Measurements from ENCODE around the gene CEACAM20.
"Not testable (repeated sequence)": the region's sequence is repeated elsewhere in the genome, so short reads cannot be mapped to it uniquely, and the experiment has no call there.

CEACAM20 gene

DNA sequence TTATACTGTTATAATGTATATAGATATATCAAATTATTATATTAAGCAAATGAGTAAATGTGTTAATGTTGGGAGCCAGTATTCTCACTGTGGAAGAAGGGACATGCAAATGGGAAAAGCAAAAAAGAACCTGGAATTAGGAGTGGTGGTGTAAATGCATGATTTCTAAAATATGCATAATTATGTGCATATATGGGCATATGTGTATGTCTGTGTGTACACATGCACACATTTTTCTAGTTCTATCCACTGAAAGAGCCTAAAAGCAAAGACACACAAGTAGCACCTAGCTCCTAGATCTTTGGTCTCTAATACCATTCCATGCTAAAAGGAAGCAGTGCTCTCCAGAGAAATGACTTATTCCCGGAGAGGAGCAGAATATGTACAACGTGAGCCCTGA lies 38.3 kb upstream of the CEACAM20 start:
- no peak overlapping the region for H3K4me3 ChIP-seq (ENCODE audit: low read length)
- H3K27me3 ChIP-seq (ENCODE audit: control insufficient read depth, insufficient read depth, low read length): peaks cover 18% of the 10 kb centered on the region
- no peaks in the 10 kb centered on the region for H3K4me1 ChIP-seq (ENCODE audit: control insufficient read depth, insufficient read depth, low read length)
- no peaks in the 10 kb centered on the region for H3K36me3 ChIP-seq (ENCODE audit: control insufficient read depth, insufficient read depth, low read length)
- no peaks in the 10 kb centered on the region for H3K9me3 ChIP-seq (ENCODE audit: control insufficient read depth, low read length)
- H3K9ac ChIP-seq (ENCODE audit: low read length): no peak overlapping the region

GRCh38 chr19:44566984-44567383 lies 37.5 kb upstream of the CEACAM20 start:
- H3K27me3 ChIP-seq (ENCODE audit: control insufficient read depth, insufficient read depth, low read length): peaks cover 18% of the 10 kb centered on the region
- no peaks in the 10 kb centered on the region for H3K9me3 ChIP-seq (ENCODE audit: control insufficient read depth, low read length)
- H3K36me3 ChIP-seq (ENCODE audit: control insufficient read depth, insufficient read depth, low read length): no peaks in the 10 kb centered on the region

GRCh38 chr19:44563086-44563655 lies 33.7 kb upstream of the CEACAM20 start:
- peaks cover 22% of the 10 kb centered on the region for H3K27me3 ChIP-seq (ENCODE audit: control insufficient read depth, insufficient read depth, low read length)
- H3K9ac ChIP-seq (ENCODE audit: low read length); H3K9me3 ChIP-seq (ENCODE audit: control insufficient read depth, low read length); H3K4me1 ChIP-seq (ENCODE audit: control insufficient read depth, insufficient read depth, low read length); H3K4me3 ChIP-seq (ENCODE audit: low read length); H3K36me3 ChIP-seq (ENCODE audit: control insufficient read depth, insufficient read depth, low read length): not testable (repeated sequence)

More at GRCh38 chr19:44566984-44567383, 37.5 kb upstream of the CEACAM20 start:
- Histone ChIP-seq H3K4me3 (ENCODE audit: low read length) (no peak overlapping the region), H3K4me1 (ENCODE audit: control insufficient read depth, insufficient read depth, low read length) (no peaks in the 10 kb centered on the region), H3K9ac (ENCODE audit: low read length) (no peak overlapping the region)

GRCh38 chr19:44557933-44558332 lies 28.5 kb upstream of the CEACAM20 start:
- H3K27me3 ChIP-seq (ENCODE audit: control insufficient read depth, insufficient read depth, low read length): peaks cover 19% of the 10 kb centered on the region
- H3K4me1 ChIP-seq (ENCODE audit: control insufficient read depth, insufficient read depth, low read length): peaks cover 9% of the 10 kb centered on the region
- H3K9me3 ChIP-seq (ENCODE audit: control insufficient read depth, low read length): no peaks in the 10 kb centered on the region
- H3K9ac ChIP-seq (ENCODE audit: low read length): no peak overlapping the region
- H3K4me3 ChIP-seq (ENCODE audit: low read length): no peak overlapping the region
- H3K36me3 ChIP-seq (ENCODE audit: control insufficient read depth, insufficient read depth, low read length): no peaks in the 10 kb centered on the region

- Histone ChIP-seq H3K27me3 (ENCODE audit: control insufficient read depth, insufficient read depth, low read length) (peaks cover 10% of the 10 kb centered on the region), H3K4me3 (ENCODE audit: low read length) (no peak overlapping the region), H3K4me1 (ENCODE audit: control insufficient read depth, insufficient read depth, low read length) (peaks cover 9% of the 10 kb centered on the region), H3K36me3 (ENCODE audit: control insufficient read depth, insufficient read depth, low read length) (no peaks in the 10 kb centered on the region), H3K9ac (ENCODE audit: low read length) (no peak overlapping the region), H3K9me3 (ENCODE audit: control insufficient read depth, low read length) (no peaks in the 10 kb centered on the region)
Observed at GRCh38 chr19:44554641-44555246, 25.3 kb upstream of the CEACAM20 start.

DNA sequence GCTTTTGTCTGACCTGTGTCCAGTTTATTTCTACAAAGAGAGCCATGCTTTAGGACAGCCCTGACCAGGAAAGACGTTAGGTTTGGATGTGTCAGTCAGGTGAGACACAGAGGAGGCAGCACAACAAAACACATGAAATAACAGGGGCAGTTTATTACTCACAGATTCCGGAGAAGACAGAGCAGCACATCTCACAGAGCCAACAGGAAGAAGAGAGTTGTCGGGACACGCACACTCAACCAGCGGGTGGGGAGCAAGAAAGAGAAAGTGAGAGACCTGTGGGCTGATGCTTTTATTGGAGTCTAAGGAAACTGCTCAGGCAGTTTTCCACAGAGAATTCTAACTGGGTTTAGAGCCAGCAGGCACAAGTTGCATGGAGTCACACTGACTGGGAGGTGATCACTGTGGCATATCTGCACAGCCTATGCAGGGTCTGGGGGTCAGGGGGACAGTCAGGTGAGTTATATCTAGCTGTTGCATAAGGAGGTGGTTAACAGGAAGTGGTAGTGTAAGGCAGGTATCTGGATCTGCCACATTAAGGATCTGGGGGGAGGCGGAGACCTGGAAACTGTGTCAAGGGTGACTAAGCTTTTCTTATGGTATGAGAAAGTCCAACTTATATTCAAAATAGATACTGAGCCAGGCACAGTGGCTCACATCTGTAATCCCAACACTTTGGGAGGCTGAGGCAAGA lies 24.1 kb upstream of the CEACAM20 start:
- Histone ChIP-seq H3K4me3 (ENCODE audit: low read length) (no peak overlapping the region), H3K4me1 (ENCODE audit: control insufficient read depth, insufficient read depth, low read length) (peaks cover 9% of the 10 kb centered on the region), H3K27me3 (ENCODE audit: control insufficient read depth, insufficient read depth, low read length) (peaks cover 15% of the 10 kb centered on the region), H3K36me3 (ENCODE audit: control insufficient read depth, insufficient read depth, low read length) (no peaks in the 10 kb centered on the region), H3K9ac (ENCODE audit: low read length) (no peak overlapping the region), H3K9me3 (ENCODE audit: control insufficient read depth, low read length) (no peaks in the 10 kb centered on the region)

DNA sequence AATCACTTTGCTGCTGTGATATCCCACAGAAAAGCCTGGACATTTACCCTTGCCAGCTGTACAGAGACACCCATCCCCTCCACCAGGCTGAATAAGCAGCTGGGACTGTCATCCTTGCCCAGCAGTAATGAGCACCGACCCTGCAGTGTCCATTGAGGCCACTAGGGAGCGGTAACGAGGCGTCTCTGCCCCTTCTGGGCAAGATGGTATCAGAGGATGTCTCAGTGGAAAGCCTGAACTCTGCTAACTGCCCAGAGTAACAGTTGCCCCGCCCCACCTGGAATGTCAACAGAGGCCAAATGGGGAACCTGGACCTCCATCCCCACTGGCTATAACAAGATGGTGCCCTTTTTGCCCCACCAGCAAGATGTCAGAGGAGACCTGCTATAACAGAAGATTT lies 22.8 kb upstream of the CEACAM20 start:
- peaks cover 9% of the 10 kb centered on the region for H3K4me1 ChIP-seq (ENCODE audit: control insufficient read depth, insufficient read depth, low read length)
- H3K9me3 ChIP-seq (ENCODE audit: control insufficient read depth, low read length): no peaks in the 10 kb centered on the region
- peaks cover 17% of the 10 kb centered on the region for H3K27me3 ChIP-seq (ENCODE audit: control insufficient read depth, insufficient read depth, low read length)
- no peak overlapping the region for H3K4me3 ChIP-seq (ENCODE audit: low read length)
- H3K36me3 ChIP-seq (ENCODE audit: control insufficient read depth, insufficient read depth, low read length): no peaks in the 10 kb centered on the region
- H3K9ac ChIP-seq (ENCODE audit: low read length): no peak overlapping the region

DNA sequence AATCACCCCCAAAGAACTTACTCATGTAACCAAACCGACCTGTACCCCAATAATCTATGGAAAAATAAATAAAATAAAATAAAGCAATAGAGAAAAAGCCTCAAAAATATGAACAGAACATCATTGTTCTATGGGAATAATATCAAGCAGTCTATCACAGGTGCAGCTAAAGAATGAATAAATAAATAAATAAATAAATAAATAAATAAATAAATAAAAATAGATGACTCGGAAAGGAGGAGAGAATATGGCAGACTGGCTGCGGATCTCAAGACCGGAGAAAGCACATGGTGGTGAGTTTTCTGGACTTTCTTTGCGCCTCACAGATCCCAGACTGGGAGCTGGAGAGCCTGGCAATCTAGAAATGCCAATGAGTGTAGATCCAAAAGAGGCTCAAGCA lies 22.4 kb upstream of the CEACAM20 start:
- Histone ChIP-seq H3K4me3 (ENCODE audit: low read length) (no peak overlapping the region), H3K4me1 (ENCODE audit: control insufficient read depth, insufficient read depth, low read length) (peaks cover 9% of the 10 kb centered on the region), H3K27me3 (ENCODE audit: control insufficient read depth, insufficient read depth, low read length) (peaks cover 20% of the 10 kb centered on the region), H3K36me3 (ENCODE audit: control insufficient read depth, insufficient read depth, low read length) (no peaks in the 10 kb centered on the region), H3K9me3 (ENCODE audit: control insufficient read depth, low read length) (no peaks in the 10 kb centered on the region), H3K9ac (ENCODE audit: low read length) (no peak overlapping the region)

- not testable (repeated sequence) for H3K4me3 ChIP-seq (ENCODE audit: low read length); H3K9me3 ChIP-seq (ENCODE audit: control insufficient read depth, low read length); H3K4me1 ChIP-seq (ENCODE audit: control insufficient read depth, insufficient read depth, low read length); H3K36me3 ChIP-seq (ENCODE audit: control insufficient read depth, insufficient read depth, low read length); H3K9ac ChIP-seq (ENCODE audit: low read length)
- peaks cover 15% of the 10 kb centered on the region for H3K27me3 ChIP-seq (ENCODE audit: control insufficient read depth, insufficient read depth, low read length)
Observed at GRCh38 chr19:44550976-44551375, 21.5 kb upstream of the CEACAM20 start.

DNA sequence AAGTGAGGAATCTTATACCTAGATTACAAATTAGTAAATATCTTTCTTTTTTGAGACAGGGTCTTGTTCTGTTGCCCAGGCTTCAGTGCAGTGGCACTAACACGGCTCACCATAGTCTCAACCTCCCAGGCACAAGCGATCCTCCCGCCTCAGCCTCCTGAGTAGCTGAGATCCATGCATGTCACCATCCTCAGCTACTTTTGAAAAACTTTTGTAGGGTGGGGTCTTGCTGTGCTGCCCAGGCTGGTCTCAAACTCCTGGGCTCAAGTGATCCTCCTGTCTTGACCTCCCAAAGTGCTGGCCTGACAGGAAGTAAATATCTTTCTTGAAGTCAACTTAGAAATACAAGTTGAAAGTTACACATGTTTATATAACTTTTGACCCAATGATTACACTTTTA lies 20.0 kb upstream of the CEACAM20 start:
- Histone ChIP-seq H3K9ac (ENCODE audit: low read length) (no peak overlapping the region), H3K4me3 (ENCODE audit: low read length) (no peak overlapping the region), H3K4me1 (ENCODE audit: control insufficient read depth, insufficient read depth, low read length) (peaks cover 9% of the 10 kb centered on the region), H3K27me3 (ENCODE audit: control insufficient read depth, insufficient read depth, low read length) (peaks cover 14% of the 10 kb centered on the region), H3K9me3 (ENCODE audit: control insufficient read depth, low read length) (no peaks in the 10 kb centered on the region), H3K36me3 (ENCODE audit: control insufficient read depth, insufficient read depth, low read length) (no peaks in the 10 kb centered on the region)

- Histone ChIP-seq H3K27me3 (ENCODE audit: control insufficient read depth, insufficient read depth, low read length) (peaks cover 14% of the 10 kb centered on the region), H3K4me3 (ENCODE audit: low read length) (no peak overlapping the region), H3K4me1 (ENCODE audit: control insufficient read depth, insufficient read depth, low read length) (peaks cover 5% of the 10 kb centered on the region), H3K9ac (ENCODE audit: low read length) (no peak overlapping the region), H3K36me3 (ENCODE audit: control insufficient read depth, insufficient read depth, low read length) (no peaks in the 10 kb centered on the region), H3K9me3 (ENCODE audit: control insufficient read depth, low read length) (no peaks in the 10 kb centered on the region)
Observed at GRCh38 chr19:44548736-44549135, 19.3 kb upstream of the CEACAM20 start.

GRCh38 chr19:44544031-44544430 lies 14.6 kb upstream of the CEACAM20 start:
- Histone ChIP-seq H3K4me3 (ENCODE audit: low read length) (no peak overlapping the region), H3K9ac (ENCODE audit: low read length) (no peak overlapping the region)

More at GRCh38 chr19:44544031-44544430, 14.6 kb upstream of the CEACAM20 start:
- H3K4me1 ChIP-seq (ENCODE audit: control insufficient read depth, insufficient read depth, low read length): no peaks in the 10 kb centered on the region
- H3K36me3 ChIP-seq (ENCODE audit: control insufficient read depth, insufficient read depth, low read length): no peaks in the 10 kb centered on the region
- H3K27me3 ChIP-seq (ENCODE audit: control insufficient read depth, insufficient read depth, low read length): peaks cover 9% of the 10 kb centered on the region
- no peaks in the 10 kb centered on the region for H3K9me3 ChIP-seq (ENCODE audit: control insufficient read depth, low read length)
